ENCODE data around the gene SMC3.

DNA sequence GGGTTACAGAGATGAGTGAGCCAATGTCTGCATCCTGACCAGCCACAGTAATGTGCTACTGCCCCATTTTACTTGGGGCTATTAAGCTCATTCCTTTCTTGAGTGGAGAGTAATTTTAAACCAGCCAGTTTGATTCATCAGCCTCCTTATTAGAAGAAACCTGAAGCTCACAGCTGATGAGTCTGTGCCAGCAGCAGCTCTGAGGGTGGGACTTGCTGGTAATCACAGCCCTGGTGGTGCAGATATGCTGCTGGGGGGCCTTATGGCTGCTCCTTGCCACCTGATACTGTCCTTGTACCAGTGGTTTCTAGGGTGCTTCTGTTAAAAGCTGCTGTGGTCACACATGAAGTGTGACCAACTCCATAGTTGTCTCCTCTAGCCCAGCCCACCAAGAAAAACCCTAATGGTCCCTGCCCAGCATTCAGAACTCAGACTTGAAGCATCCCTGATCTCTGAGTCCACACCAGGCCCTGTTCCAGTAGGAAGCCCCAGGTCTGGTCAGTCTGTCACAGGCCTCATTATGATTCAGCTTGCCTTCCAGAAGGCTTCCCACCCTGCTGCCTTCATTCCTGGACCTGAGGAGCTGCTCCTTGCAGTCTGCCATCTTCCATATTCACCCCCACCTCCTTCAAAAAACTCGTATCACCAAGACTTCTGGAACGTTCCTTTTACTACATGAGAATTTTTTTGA, 47.7 kb downstream of the SMC3 start:
- no peak for TF ChIP-seq POLR2A (IDR thresholded peaks at IDR 0.05)
- no peak for TF ChIP-seq CTCF (IDR thresholded peaks at IDR 0.05)
